ENCODE results near the gene RNF5. TPM values are rescaled to one million over a fixed set of nuclear protein-coding genes. Genes with fewer than 3 reads are reported as not detected.
"Not testable (repeated sequence)": the region's sequence is repeated elsewhere in the genome, so short reads cannot be mapped to it uniquely, and the experiment has no call there.

The RNF5 gene
- total RNA-seq, 1 donor: 37.6 TPM

DNA sequence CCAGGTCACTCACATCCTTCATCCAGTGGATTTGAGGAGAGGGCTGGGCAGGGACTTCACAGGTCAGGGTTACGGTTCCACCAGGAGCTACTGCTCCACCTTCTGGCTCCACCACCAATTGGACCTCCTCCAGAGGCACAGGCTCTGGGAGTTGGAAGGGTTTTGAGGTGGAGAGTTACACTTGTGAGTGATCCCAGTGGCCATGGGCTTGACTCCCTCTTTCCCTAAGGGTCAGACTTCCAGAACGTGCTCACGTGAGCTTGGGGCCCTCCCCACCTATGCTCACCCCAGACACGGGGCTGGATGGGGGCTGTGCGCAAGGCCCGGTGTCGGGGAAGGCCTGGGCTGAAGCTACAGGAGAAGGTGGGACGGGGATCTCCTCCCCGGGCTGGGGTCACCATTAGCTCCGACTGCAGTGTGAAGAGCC is 4.4 kb downstream of the RNF5 start:
- no peak for DNase-seq (ENCODE audit: low read depth)
- no peak overlapping the region for H3K4me3 ChIP-seq (ENCODE audit: low read depth, low read length)
- TF ChIP-seq CTCF (IDR thresholded peaks at IDR 0.05; ENCODE audit: insufficient read depth, low read depth, low read length): no peak

DNA sequence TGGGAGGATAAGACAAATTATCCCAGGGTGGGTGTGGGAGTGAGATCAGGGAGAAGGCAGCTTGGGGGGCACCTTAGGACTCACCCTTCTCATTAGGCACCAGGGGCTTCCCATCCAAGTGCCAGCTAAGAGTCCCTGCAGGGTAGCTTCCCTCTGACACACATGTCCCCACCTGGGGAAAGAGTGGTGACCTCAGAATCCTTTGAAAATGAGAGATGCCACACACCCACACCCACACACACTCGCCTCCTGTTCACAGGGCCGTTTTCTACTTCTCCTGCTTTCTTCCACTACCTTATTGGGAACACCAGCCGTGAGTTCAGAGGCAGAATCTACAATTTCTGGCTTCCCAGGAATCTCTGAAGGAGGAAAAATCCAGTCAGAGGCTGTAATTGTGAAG is 4.8 kb downstream of the RNF5 start:
- no peak for DNase-seq (ENCODE audit: low read depth)
- no peak for TF ChIP-seq CTCF (IDR thresholded peaks at IDR 0.05; ENCODE audit: insufficient read depth, low read depth, low read length)
- no peak overlapping the region for H3K4me3 ChIP-seq (ENCODE audit: low read depth, low read length)

- no peak overlapping the region for H3K4me3 ChIP-seq (ENCODE audit: low read depth, low read length)
- DNase-seq (ENCODE audit: low read depth): no peak
- TF ChIP-seq CTCF (IDR thresholded peaks at IDR 0.05; ENCODE audit: insufficient read depth, low read depth, low read length): no peak
Observed at GRCh38 chr6:32183483-32184083, 5.4 kb downstream of the RNF5 start.

DNA sequence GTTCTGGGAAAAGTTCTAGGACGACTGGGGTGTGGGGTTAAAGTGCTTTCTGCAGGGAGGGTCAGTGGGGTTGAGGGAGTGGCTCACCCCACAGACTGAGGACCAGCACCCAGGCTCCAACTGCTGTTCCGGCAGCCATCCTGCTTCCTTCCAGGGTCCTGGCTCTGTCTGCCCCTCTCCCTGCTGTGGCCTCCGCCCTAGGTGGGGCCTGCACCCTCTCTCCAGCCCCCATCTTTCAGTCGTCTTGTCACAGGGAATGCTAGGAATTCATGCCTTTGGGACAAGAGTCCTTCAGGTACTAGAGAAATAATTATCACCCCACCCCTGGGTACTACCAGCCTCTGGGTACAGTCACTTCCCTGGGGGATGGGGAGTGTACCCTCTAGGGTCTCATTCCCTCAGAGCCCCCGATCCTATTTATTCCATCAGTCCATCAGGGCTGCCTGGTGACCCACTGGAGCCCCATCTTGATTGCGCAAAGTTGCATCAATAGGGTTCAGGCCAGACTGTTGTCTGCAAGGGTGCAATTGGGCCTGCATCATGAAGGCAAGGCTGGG is 6.0 kb downstream of the RNF5 start, which contains the start of gene AGER:
Gene AGER (minus strand): TSS at position 170 of the 557 bp plus-strand sequence. CDS start 31 bp downstream, at position 139.
- no peak for DNase-seq (ENCODE audit: low read depth)
- no peak for TF ChIP-seq CTCF (IDR thresholded peaks at IDR 0.05; ENCODE audit: insufficient read depth, low read depth, low read length)

GRCh38 chr6:32185681-32186131 is 7.5 kb downstream of the RNF5 start:
- peak; percentile 91 for DNase-seq (ENCODE audit: low read depth)
- H3K4me3 ChIP-seq (ENCODE audit: low read depth, low read length): not testable (repeated sequence)

More for the DNA sequence above, 6.0 kb downstream of the RNF5 start, which contains the start of gene AGER:
- no peak within 1 kb of the TSS for H3K4me3 ChIP-seq (ENCODE audit: low read depth, low read length)

DNA sequence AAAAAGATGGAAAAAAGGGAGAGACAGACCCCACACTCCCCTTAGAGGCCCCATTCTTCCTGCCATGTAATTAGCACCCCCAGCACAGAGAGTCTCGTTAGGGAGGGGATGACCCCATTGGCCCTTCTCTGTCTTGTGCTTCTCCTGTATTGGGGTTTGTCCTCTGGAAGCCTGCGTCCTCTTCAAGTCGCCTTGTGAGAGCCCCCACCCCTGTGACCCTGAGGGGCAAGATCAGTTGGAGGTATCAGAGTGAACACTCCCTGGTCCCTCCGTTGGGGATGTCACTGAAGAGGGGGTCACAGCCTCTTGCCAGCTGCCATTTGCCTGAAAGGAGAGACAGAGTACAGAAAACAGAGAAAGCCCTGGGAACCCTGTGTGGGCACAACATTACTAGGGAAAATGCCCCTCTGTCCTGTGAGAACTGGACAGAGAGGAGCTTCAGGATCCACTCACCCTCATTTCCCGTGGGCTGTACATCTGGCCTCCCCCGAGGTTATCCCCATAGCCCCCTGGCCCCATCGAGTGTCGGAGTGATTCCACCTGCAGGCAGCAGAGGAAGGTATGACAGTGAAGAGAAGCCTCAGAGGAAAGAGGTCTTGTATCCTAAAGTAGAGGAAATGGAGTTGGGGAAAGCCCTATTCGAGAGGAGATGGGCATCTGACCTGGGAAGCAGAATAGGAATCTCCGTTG is 8.1 kb downstream of the RNF5 start:
- H3K4me3 ChIP-seq (ENCODE audit: low read depth, low read length): not testable (repeated sequence)

GRCh38 chr6:32187009-32187709 is 9.0 kb downstream of the RNF5 start:
- no peak for DNase-seq (ENCODE audit: low read depth)
- no peak for TF ChIP-seq CTCF (IDR thresholded peaks at IDR 0.05; ENCODE audit: insufficient read depth, low read depth, low read length)
- no peak overlapping the region for H3K4me3 ChIP-seq (ENCODE audit: low read depth, low read length)

More for the DNA sequence above, 8.1 kb downstream of the RNF5 start:
- DNase-seq (ENCODE audit: low read depth): not testable (repeated sequence)

GRCh38 chr6:32187725-32188380 is 9.6 kb downstream of the RNF5 start:
- peak overlapping the region; percentile 85 for H3K4me3 ChIP-seq (ENCODE audit: low read depth, low read length)
- DNase-seq (ENCODE audit: low read depth): not testable (repeated sequence)
